Endothelial cell of umbilical vein (primary cell): ENCODE results near the gene ALDH1A3.

Experiments
- EZH2 ChIP-seq: IDR thresholded peaks from 2 replicates; pipeline ENCODE4 v1.6.1; 2012; ENCODE audit warnings: borderline replicate concordance, low read depth, mild to moderate bottlenecking, moderate library complexity, low read length, inconsistent platforms; ENCODE audit not compliant: severe bottlenecking
- POLR2AphosphoS5 ChIP-seq: IDR thresholded peaks from 2 replicates; pipeline ENCODE4 v1.6.1; 2012; ENCODE audit warnings: low read depth, mild to moderate bottlenecking, control low read depth, low read length, moderate library complexity; ENCODE audit not compliant: insufficient read depth

- TF ChIP-seq EZH2 = no peak
- no peak for TF ChIP-seq POLR2AphosphoS5
These were observed 21.2 kb downstream of the ALDH1A3 start for GRCh38 chr15:100900795-100901169.
